GM18505 (cell line): ENCODE measurements around the gene SDR39U1.

ENCODE experiments used
- ATAC-seq: cut with Tn5 transposase; IDR thresholded peaks from one replicate; pipeline ENCODE4 v1.9.1; 2021; ENCODE audit not compliant: unreplicated experiment
- POLR2A ChIP-seq: IDR thresholded peaks from 4 replicates; pipeline ENCODE4 v1.6.1; 2011; ENCODE audit warnings: borderline replicate concordance; ENCODE audit not compliant: insufficient read depth, insufficient read length; ENCODE audit errors: extremely low read depth

SDR39U1 gene

GRCh38 chr14:24390701-24391468, 51.7 kb downstream of the SDR39U1 start:
- ATAC-seq: no peak
- TF ChIP-seq POLR2A: no peak
